ENCODE measurements around the gene SARDH.

SARDH gene

DNA sequence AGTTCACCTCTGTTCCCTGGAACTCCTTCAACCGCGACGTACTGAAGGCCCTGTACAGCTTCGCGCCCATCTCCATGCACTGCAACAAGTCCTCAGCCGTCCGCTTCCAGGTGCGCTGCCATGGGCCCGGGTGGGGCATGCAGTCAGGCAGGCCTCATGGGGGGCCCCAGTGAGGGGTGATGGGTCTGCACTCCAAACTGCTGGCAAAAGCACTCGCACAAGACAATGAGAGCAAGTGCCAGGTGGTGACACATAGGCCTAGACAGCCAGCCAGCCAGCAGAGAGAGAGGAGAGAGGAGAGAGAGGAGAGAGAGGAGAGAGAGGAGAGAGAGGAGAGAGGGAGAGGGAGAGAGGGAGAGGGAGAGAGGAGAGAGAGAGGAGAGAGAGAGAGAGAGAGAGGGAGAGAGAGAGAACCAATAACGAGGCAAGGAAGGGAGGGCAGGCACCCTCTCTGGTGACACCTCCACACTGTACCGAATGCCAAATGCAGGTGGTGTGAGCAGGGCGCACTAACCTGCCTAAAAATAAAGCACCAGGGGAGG is 81.0 kb downstream of the SARDH start:
- no peak for DNase-seq (ENCODE audit: low read depth)
- H3K4me3 ChIP-seq (ENCODE audit: low read depth, low read length) = no peak overlapping the region
- in situ Hi-C loops (cut with HindIII; ENCODE audit: low sequenced_read_pairs) = no loop called here
- TF ChIP-seq, protein P1, sequence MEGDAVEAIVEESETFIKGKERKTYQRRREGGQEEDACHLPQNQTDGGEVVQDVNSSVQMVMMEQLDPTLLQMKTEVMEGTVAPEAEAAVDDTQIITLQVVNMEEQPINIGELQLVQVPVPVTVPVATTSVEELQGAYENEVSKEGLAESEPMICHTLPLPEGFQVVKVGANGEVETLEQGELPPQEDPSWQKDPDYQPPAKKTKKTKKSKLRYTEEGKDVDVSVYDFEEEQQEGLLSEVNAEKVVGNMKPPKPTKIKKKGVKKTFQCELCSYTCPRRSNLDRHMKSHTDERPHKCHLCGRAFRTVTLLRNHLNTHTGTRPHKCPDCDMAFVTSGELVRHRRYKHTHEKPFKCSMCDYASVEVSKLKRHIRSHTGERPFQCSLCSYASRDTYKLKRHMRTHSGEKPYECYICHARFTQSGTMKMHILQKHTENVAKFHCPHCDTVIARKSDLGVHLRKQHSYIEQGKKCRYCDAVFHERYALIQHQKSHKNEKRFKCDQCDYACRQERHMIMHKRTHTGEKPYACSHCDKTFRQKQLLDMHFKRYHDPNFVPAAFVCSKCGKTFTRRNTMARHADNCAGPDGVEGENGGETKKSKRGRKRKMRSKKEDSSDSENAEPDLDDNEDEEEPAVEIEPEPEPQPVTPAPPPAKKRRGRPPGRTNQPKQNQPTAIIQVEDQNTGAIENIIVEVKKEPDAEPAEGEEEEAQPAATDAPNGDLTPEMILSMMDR (IDR thresholded peaks at IDR 0.05; ENCODE audit: low read depth, low read length, missing control alignments) = no peak

DNA sequence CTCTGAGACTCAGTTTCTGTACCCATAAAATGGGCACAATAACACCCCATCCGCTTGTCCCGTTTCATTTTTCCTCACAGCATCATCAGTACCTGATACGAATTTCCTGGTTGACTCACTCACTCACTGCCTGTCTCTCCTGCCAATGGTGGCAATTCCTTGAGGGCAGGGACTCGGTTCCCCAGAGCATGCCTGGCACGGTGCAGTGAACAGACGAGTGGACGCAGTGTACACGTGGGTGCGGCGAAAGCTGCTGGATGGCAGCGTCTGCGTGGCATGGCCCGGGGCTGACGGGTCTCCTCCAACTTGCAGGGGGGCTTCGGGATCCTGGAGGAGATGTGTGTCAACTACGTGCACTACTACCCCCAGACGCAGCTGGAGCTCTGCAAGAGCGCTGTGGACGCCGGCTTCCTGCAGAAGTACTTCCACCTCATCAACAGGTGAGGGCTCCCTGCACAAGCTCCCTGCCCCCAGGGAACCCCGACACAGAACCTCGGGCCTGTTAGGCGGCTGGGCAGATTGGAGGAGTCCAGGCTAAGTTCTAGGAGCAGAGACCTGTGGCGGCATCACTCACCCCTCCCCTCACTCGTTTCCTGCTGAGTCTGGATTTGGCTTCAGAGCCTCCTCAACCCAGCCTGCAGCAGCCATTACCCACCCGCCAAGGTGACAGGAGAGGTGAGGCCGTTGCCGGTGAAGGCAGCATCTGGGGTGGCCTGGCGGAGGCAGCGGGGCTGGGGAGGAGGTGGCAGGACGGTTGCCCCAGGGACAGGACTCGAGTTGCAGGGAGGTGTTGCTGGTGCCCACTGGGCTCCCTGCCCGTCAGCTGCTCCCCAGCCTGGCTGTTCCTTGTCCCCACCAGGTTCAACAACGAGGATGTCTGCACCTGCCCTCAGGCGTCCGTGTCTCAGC is 81.7 kb downstream of the SARDH start:
- no peak for DNase-seq (ENCODE audit: low read depth)
- TF ChIP-seq, protein P1 (IDR thresholded peaks at IDR 0.05; ENCODE audit: low read depth, low read length, missing control alignments) = no peak
- in situ Hi-C loops (cut with HindIII; ENCODE audit: low sequenced_read_pairs) = no loop called here
- H3K4me3 ChIP-seq (ENCODE audit: low read depth, low read length) = no peak overlapping the region

DNA sequence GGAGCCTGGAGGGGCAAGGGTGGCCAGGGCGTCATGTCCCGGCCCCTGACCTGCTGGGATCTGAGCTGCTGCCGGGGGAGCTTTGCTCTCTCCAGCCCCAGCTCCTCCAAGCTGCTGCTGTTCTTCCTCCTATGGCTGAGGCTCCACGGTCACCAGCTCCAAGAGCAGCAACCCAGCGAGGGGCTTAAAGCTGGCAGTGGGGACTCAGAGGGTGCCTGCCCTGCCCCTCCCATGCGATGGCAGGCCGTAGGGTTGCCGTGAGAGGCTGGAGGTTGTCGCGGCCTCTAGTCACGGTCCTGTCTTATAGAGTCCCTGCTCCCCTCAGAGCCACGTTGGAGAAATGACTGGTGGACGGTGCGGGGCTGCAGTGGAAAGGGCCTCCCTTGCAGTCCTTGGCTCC is 82.5 kb downstream of the SARDH start:
- in situ Hi-C loops (cut with HindIII; ENCODE audit: low sequenced_read_pairs) = no loop called here
- TF ChIP-seq, protein P1 (IDR thresholded peaks at IDR 0.05; ENCODE audit: low read depth, low read length, missing control alignments) = no peak
- no peak for DNase-seq (ENCODE audit: low read depth)
- H3K4me3 ChIP-seq (ENCODE audit: low read depth, low read length) = no peak overlapping the region

DNA sequence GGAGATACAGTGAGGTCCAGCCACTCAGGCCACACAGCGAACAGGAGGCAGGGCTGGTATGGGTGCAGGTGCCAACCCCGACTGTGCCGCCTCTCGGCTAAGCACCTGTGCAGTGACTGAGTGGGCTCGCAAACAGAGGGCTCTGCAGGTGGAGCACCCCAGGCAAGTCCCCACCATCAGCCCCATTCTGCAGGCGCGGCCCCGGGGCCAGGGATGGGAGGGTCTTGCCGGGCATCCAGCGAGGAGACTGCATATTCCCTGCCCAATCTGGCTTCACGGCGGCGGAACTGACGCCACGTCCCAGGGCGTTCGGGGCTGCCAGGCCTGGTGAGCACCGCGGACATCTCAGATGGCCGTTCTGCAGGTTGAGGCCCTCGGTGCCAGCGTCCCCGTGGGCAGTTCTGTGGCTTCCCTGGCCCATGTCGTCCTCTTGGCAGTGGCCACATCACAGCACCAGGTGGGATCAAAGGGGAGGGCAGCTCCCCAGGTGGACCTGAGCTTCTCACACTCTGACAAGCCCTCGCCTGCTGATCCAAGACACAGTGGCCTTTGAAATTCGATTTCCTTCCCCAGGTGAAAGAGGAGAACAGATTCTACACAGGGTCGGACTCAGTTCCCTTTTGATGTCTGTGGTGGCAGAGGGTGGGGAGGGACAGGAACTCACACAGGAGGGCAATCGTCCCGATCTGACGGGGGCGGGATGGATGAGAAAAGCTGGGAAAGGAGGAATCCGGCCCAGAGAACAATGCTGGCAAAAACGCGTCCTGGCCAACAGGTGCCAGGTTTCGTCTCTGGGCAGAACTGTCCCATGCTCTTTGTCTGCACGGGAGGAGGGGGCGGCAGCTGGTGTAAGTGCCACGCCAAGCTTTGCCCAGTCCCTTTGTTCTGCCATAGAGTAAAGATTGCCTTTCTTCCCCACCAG is 83.2 kb downstream of the SARDH start:
- in situ Hi-C loops (cut with HindIII; ENCODE audit: low sequenced_read_pairs) = no loop called here

DNA sequence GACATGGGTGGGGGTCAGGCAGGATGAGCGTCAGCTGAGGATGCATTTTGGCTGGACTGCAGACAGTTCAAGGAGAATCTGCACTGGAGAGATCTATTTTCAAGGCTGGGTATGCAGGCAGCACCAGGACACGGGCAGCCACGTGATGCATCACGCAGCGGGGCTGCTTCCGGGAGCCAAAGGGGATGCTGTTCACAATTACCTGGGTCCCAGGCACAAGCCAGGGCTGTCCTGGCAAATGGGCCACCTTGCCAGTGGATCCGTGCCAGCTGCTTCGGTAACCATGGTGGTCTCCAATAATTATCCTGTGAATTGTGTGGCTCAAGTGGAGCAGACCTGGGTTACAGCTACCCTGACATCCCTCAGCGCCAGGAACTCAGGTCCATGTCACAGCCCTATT is 84.5 kb downstream of the SARDH start:
- in situ Hi-C loops (cut with HindIII; ENCODE audit: low sequenced_read_pairs) = no loop called here
- no peak for DNase-seq (ENCODE audit: low read depth)
- TF ChIP-seq, protein P1 (IDR thresholded peaks at IDR 0.05; ENCODE audit: low read depth, low read length, missing control alignments) = no peak
- H3K4me3 ChIP-seq (ENCODE audit: low read depth, low read length) = no peak overlapping the region

More for the DNA sequence above, 83.2 kb downstream of the SARDH start:
- H3K4me3 ChIP-seq (ENCODE audit: low read depth, low read length) = no peak overlapping the region
- DNase-seq (ENCODE audit: low read depth) = no peak
- TF ChIP-seq, protein P1 (IDR thresholded peaks at IDR 0.05; ENCODE audit: low read depth, low read length, missing control alignments) = no peak

DNA sequence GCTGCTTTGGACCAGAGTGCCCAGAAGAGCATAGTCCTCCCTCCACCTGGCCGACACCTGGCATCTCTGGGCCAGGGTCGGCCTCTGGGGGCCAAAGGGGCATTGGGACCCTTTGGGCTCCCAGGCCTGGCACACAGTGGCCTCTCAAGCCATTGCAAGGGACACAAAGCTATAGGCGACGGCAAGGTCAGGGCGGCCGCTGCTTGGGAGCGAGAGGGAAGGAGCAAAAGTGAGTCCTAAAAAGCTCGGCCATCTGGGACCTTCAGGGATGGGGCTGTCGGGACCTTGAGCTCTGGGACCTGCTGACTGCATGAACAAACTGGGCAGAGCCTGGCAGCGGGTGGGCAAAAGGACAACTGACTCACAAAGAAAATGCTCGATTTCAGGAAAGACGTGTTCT is 88.1 kb downstream of the SARDH start:
- in situ Hi-C loops (cut with HindIII; ENCODE audit: low sequenced_read_pairs) = no loop called here
- DNase-seq (ENCODE audit: low read depth) = no peak
- TF ChIP-seq, protein P1 (IDR thresholded peaks at IDR 0.05; ENCODE audit: low read depth, low read length, missing control alignments) = no peak
- no peak overlapping the region for H3K4me3 ChIP-seq (ENCODE audit: low read depth, low read length)
